ENCODE results near the gene NT5DC1. TPM values are rescaled to one million over a fixed set of nuclear protein-coding genes. Genes with fewer than 3 reads are reported as not detected.

Gene NT5DC1
- total RNA-seq, 2 experiments from 2014 or later: 51.1 to 51.3 TPM

DNA sequence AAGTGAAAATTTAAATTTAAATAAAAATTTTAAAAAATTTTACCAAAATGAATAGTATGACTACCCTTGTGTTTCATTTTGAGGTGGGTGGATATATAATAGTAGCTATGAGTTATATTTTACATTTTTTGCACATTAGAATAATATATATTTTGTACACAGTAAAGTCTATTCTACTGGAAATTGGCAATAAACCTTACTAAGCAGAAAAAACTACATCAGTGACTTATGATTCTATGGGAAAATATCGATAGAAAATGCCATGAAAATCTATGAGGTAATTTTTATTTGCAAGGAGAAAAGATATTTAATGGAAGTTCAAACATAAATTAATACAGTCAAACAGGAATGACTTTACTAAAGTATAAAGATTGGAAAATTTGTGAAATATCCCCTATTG is 156.0 kb downstream of the NT5DC1 start:
- POLR2A ChIA-PET: no interaction called here
- peaks cover 4% of the 10 kb centered on the region for H3K4me1 Mint-ChIP-seq (ENCODE audit: low read depth)
- intact Hi-C loops (cut with micrococcal nuclease): no loop called here
- peaks cover 20% of the 10 kb centered on the region for H3K36me3 Mint-ChIP-seq
- no peaks in the 10 kb centered on the region for H3K9me3 Mint-ChIP-seq
- H3K27me3 Mint-ChIP-seq: no peaks in the 10 kb centered on the region
- H3K4me3 Mint-ChIP-seq: no peak overlapping the region
- H3K27ac Mint-ChIP-seq: no peak overlapping the region
- CTCF ChIA-PET: interaction anchor here (4.4 kb wide), 1 partner anchor 12 kb away, joined by 20 read pairs; no protein-coding TSS in a partner anchor
- no peak for DNase-seq

DNA sequence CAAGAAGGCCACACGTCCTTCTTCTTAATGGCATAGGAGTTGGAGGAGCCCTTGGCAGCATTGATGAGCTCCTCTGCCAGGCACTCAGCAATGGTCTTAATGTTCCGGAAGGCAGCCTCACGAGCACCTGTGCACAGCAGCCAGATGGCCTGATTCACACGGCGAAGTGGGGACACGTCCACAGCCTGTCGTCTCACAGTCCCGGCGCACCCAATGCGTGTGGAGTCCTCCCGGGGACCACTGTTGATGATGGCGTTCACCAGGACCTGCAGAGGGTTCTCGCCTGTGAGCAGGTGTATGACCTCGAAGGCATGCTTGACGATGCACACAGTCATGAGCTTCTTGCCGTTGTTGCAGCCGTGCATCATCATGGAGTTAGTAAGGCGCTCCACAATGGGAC is 157.9 kb downstream of the NT5DC1 start:
- POLR2A ChIA-PET: no interaction called here
- no peak for DNase-seq
- Mint-ChIP-seq H3K9me3 (peaks cover 13% of the 10 kb centered on the region), H3K36me3 (peaks cover 29% of the 10 kb centered on the region), H3K4me1 (ENCODE audit: low read depth) (peaks cover 4% of the 10 kb centered on the region), H3K4me3 (no peak overlapping the region), H3K27ac (no peak overlapping the region), H3K27me3 (no peaks in the 10 kb centered on the region)
- CTCF ChIA-PET: interaction anchor here (1.3 kb wide), 1 partner anchor 9 kb away, joined by 7 read pairs; no protein-coding TSS in a partner anchor
- intact Hi-C loops (cut with micrococcal nuclease): no loop called here

DNA sequence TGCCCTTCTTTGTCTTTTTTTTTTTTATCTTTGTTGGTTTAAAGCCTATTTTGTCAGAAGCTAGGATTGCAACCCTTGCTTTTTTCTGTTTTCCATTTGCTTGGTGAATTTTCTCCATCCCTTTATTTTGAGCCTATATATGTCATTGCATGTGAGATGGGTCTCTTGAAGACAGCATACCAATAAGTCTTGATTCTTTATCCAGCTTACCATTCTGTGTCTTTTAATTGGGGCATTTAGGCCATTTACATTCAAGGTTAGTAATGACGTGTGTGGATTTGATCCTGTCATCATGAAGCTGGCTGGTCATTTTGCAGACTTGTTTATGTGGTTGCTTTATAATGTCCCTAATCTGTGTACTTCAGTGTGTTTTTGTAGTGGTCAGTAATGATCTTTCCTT is 162.7 kb downstream of the NT5DC1 start:
- Mint-ChIP-seq H3K27ac (no peak overlapping the region), H3K9me3 (peaks cover 19% of the 10 kb centered on the region), H3K27me3 (no peaks in the 10 kb centered on the region), H3K4me1 (ENCODE audit: low read depth) (peaks cover 6% of the 10 kb centered on the region), H3K36me3 (peaks cover 37% of the 10 kb centered on the region), H3K4me3 (no peak overlapping the region)
- POLR2A ChIA-PET: no interaction called here
- no peak for DNase-seq
- CTCF ChIA-PET: no interaction called here
- intact Hi-C loops (cut with micrococcal nuclease): no loop called here

DNA sequence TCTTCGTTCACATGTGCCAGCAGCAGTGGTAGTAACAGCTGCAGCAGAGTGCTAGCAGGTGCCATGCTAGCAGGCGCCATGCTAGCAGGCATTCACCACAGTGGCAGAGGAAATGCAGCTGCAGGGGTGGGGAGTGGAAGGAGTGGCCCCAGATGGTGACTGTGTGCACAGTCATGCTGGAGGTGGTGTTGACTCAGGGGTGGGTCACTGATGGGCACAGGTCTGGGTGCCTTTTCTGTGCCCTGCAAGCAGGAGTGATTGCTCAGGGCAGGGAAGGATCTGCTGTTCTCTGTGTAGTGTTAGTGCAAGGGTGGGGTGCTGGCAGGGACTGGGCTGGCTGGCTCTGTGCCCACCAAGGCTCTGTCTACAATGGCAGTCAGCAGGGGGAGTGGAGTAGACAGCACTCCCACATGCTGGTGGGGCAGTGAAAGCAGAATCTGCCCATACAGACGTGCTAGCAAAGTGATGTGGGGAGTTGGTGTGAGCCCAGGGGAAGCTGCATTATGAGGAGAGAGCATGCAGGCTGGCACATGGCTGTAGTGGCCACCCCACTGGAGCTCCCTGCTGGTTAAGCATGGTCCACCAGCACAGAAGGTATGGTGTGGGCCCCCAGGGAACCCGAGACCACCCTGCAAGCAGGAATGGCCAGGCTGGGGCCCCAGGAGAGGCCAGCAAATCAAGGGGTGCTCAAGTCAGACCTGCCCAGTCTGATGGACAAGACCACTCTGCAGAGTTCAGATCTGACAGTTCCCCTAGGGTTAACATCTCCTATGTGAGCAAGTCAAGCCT is 164.6 kb downstream of the NT5DC1 start:
- POLR2A ChIA-PET: interaction anchor here (0.8 kb wide), 1 partner anchor 11 kb away, joined by 3 read pairs; the partner anchor contains the start of gene TSPYL4
- DNase-seq: peak; percentile 49
- peaks cover 10% of the 10 kb centered on the region for H3K4me1 Mint-ChIP-seq (ENCODE audit: low read depth)
- H3K9me3 Mint-ChIP-seq: peaks cover 19% of the 10 kb centered on the region
- H3K36me3 Mint-ChIP-seq: peaks cover 35% of the 10 kb centered on the region
- no peaks in the 10 kb centered on the region for H3K27me3 Mint-ChIP-seq
- CTCF ChIA-PET: no interaction called here
- no peak overlapping the region for H3K27ac Mint-ChIP-seq
- intact Hi-C loops (cut with micrococcal nuclease): no loop called here
- no peak overlapping the region for H3K4me3 Mint-ChIP-seq

DNA sequence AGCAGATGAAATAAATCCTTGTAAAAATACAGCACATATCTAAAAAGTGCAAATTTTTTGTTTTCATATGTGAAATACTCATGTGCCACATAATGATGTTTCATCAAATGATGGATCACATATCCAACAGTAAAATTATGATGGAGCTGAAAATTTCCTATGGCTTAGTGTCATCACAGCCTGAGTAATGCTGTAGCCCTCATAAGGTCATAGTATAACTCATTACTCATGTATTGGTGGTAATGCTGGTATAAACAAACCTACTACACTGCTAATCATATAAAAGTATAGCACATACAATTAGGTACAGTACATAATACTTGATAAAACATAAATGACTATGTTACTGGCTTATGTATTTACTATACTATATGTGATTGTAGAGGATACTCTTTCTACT is 166.2 kb downstream of the NT5DC1 start:
- Mint-ChIP-seq H3K27me3 (no peaks in the 10 kb centered on the region), H3K36me3 (peaks cover 25% of the 10 kb centered on the region), H3K4me1 (ENCODE audit: low read depth) (peaks cover 10% of the 10 kb centered on the region), H3K4me3 (no peak overlapping the region), H3K9me3 (peaks cover 19% of the 10 kb centered on the region), H3K27ac (no peak overlapping the region)
- POLR2A ChIA-PET: no interaction called here
- CTCF ChIA-PET: interaction anchor here (0.6 to 2.2 kb wide), 4 partner anchors 8 to 268 kb away, joined by 3 to 7 read pairs (median 4); no protein-coding TSS in a partner anchor
- no peak for DNase-seq
- intact Hi-C loops (cut with micrococcal nuclease): no loop called here

DNA sequence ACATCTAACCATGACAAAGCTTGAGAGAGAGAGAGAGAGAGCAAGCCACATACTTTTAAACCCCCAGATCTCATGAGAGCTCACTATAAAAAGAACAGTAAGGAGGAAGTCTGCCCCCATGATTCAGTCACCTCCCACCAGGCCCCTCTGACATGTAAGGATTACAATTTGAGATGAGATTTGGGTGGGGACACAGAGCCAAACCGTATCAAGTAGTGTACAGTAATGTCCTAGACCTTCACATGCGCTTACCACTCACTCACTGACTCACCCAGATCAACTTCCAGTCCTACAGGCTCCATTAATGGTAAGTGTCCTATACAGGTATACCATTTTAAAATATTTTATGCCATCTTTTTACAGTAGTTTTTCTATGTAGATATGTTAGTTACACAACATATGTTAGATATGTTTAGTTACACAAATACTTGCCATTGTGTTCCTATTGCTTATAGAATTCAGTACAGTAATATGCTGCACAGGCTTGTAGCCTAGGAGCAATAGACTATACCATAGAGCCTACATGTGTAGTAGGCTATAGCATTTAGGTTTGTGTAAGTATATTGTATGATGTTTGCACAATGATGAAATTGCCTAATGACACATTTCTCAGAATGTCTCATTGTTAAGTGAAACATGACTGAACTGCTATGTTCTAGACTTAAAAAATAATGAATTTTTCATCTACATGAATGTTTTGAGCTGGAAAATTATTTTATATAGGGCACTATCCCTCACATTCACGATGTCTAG is 167.4 kb downstream of the NT5DC1 start:
- Mint-ChIP-seq H3K9me3 (peaks cover 11% of the 10 kb centered on the region), H3K27me3 (no peaks in the 10 kb centered on the region), H3K27ac (peak overlapping the region; percentile 4), H3K4me1 (ENCODE audit: low read depth) (peaks cover 17% of the 10 kb centered on the region), H3K36me3 (peaks cover 13% of the 10 kb centered on the region), H3K4me3 (no peak overlapping the region)
- POLR2A ChIA-PET: interaction anchor here (1.4 to 2.6 kb wide), 2 partner anchors 10 to 12 kb away, joined by 4 to 14 read pairs; partner anchors contain the start of gene TSPYL1
- DNase-seq: no peak
- CTCF ChIA-PET: interaction anchor here (0.6 to 3.7 kb wide), 27 partner anchors 8 to 380 kb away, joined by 3 to 30 read pairs (median 5); partner anchors contain the start of genes CALHM4, DSE, RWDD1 and TSPYL1
- intact Hi-C loops (cut with micrococcal nuclease): loop anchor here (1.0 to 2.0 kb wide), 4 partner anchors 11 to 264 kb away; partner anchors contain the start of genes TSPYL1 and TSPYL4

DNA sequence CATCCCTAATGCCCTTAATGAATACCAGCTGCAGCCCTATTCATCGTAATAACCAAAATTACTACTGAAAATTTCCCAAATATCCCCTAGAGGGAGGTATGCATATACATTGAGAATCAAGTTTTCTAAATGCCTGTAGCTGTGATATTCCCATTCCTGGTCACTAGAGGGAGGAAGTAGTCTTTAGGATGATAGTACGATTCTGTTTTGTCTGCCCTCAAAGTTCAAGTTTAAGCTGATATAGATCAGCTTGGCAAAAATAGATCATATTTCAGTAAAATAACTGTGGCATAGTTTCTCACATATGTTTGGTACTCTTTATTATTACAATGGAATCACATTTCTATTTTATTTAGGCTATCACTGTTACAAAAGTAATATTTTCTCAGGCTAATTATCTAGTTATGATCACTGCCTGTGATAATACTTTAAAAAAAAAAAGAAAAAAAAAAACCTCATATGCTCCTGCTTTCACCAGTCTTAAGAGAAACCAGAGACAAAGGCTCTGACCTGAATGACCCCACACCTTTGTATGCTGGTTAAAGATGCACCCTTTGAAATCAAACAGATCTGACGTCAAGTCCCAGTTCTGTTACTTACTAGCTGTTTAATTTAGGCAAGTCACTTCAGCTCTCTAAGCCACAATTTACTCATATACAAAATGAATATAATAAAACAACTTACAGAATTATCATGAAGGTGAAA is 168.1 kb downstream of the NT5DC1 start:
- peaks cover 11% of the 10 kb centered on the region for H3K36me3 Mint-ChIP-seq
- POLR2A ChIA-PET: interaction anchor here (1.4 to 2.6 kb wide), 2 partner anchors 10 to 11 kb away, joined by 4 to 14 read pairs; partner anchors contain the start of gene TSPYL1

DNA sequence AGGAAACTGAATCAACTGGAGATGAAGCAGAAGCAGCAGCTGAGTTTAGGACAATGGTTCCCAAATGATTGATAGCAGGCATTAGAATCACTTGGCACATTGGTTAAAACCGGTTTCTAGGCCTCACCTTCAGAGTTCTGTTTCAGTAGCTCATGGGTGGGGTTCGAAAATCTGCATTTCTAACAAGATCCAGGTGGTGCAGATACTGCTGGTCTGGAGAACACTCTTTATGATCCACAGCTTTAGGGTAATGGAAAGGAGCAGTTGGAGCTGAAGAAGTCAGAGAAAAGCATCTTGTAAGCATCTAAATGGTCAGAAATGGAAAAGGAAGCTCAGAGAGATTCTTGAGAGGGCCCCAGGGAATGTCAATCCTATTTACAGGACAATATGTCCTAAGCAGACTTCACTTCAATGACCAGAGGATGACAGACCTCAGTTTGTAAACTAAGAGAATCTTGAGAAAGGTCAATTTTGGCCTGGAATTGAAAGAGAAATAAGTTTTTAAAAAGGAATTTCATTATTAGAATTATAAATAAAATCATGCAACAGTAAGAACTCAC is 170.6 kb downstream of the NT5DC1 start:
- H3K4me3 Mint-ChIP-seq: no peak overlapping the region
- no peaks in the 10 kb centered on the region for H3K9me3 Mint-ChIP-seq
- H3K27ac Mint-ChIP-seq: no peak overlapping the region
- H3K27me3 Mint-ChIP-seq: no peaks in the 10 kb centered on the region
- intact Hi-C loops (cut with micrococcal nuclease): loop anchor here (10.0 kb wide), 1 partner anchor 1334 kb away; the partner anchor contains the start of gene GOPC
- H3K4me1 Mint-ChIP-seq (ENCODE audit: low read depth): peaks cover 35% of the 10 kb centered on the region
- ChIA-PET CTCF (interaction anchor here (0.6 to 3.7 kb wide), 4 partner anchors 8 to 264 kb away, joined by 3 to 30 read pairs (median 7); partner anchors contain the start of gene TSPYL1), POLR2A (no interaction called here)
- H3K36me3 Mint-ChIP-seq: peaks cover 15% of the 10 kb centered on the region
- DNase-seq: no peak

More for the DNA sequence above, 168.1 kb downstream of the NT5DC1 start:
- H3K27me3 Mint-ChIP-seq: no peaks in the 10 kb centered on the region
- H3K9me3 Mint-ChIP-seq: peaks cover 4% of the 10 kb centered on the region
- no peak for DNase-seq
- no peak overlapping the region for H3K4me3 Mint-ChIP-seq
- peak overlapping the region; percentile 4 for H3K27ac Mint-ChIP-seq
- peaks cover 23% of the 10 kb centered on the region for H3K4me1 Mint-ChIP-seq (ENCODE audit: low read depth)
- CTCF ChIA-PET: interaction anchor here (0.6 to 3.7 kb wide), 27 partner anchors 9 to 379 kb away, joined by 3 to 30 read pairs (median 5); partner anchors contain the start of genes CALHM4, DSE, RWDD1 and TSPYL1
- intact Hi-C loops (cut with micrococcal nuclease): loop anchor here (1.0 to 2.0 kb wide), 4 partner anchors 11 to 264 kb away; partner anchors contain the start of genes TSPYL1 and TSPYL4

DNA sequence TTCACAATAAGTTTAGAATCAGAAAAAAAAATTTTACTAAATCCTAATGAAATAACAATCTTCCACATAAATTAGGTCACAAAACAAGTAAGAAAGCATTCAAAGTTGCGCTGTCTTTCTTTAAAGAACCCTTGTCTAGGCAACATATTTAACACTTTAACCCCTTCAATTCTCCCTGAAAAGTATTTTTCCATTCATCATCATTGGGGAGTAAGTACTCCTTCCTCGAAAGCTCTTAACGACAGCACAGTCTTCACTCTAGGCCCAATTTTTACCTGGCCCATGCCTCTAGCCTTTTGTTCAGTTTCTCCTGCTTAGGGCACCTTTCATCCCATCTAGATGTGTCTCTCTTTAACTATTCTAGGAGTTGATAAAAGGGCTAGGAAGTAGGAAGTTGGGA is 176.5 kb downstream of the NT5DC1 start:
- DNase-seq: no peak
- Mint-ChIP-seq H3K4me3 (peak overlapping the region; percentile 91), H3K9me3 (no peaks in the 10 kb centered on the region), H3K27me3 (no peaks in the 10 kb centered on the region), H3K4me1 (ENCODE audit: low read depth) (peaks cover 64% of the 10 kb centered on the region), H3K36me3 (peaks cover 44% of the 10 kb centered on the region), H3K27ac (peak overlapping the region; percentile 95)
- CTCF ChIA-PET: interaction anchor here (1.3 to 5.2 kb wide), 3 partner anchors 8 to 11 kb away, joined by 3 to 30 read pairs (median 7); no protein-coding TSS in a partner anchor
- POLR2A ChIA-PET: interaction anchor here (0.7 to 1.4 kb wide), 2 partner anchors 23 to 24 kb away, joined by 3 read pairs; partner anchors contain the start of gene TSPYL4
- intact Hi-C loops (cut with micrococcal nuclease): loop anchor here (5.0 to 10.0 kb wide), 2 partner anchors 110 to 1328 kb away; partner anchors contain the start of gene GOPC

DNA sequence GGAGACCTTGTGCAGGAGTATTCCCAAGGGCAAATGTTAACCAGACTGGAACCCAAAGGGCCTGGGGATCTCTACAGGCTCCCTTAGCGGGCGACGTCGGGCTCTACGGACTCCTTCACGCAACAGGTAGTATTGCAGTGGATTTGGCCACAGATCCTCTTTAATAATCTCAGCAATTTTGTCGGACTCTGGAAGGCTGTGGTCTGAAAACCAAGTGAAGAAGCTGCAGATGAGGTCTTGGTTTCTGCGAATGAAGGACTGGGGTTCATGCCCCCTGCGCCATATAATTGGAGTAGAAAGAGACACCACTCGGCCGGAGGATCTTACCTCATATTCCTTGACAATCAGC is 177.8 kb downstream of the NT5DC1 start:
- peaks cover 42% of the 10 kb centered on the region for H3K36me3 Mint-ChIP-seq

More for the DNA sequence above, 177.8 kb downstream of the NT5DC1 start:
- Mint-ChIP-seq H3K9me3 (no peaks in the 10 kb centered on the region), H3K4me3 (peak overlapping the region; percentile 91), H3K27ac (peak overlapping the region; percentile 95), H3K4me1 (ENCODE audit: low read depth) (peaks cover 53% of the 10 kb centered on the region), H3K27me3 (no peaks in the 10 kb centered on the region)
- intact Hi-C loops (cut with micrococcal nuclease): loop anchor here (2.0 to 10.0 kb wide), 5 partner anchors 62 to 1326 kb away; partner anchors contain the start of genes DSE, GOPC and NT5DC1
- DNase-seq: no peak
- ChIA-PET POLR2A (interaction anchor here (0.9 to 2.9 kb wide), 5 partner anchors 9 to 186 kb away, joined by 3 to 14 read pairs (median 5); partner anchors contain the start of genes NT5DC1 and TSPYL4), CTCF (interaction anchor here (1.5 to 5.2 kb wide), 4 partner anchors 9 to 255 kb away, joined by 4 to 30 read pairs (median 8); no protein-coding TSS in a partner anchor)
